Neural cell (in vitro differentiated cells): ENCODE measurements around the gene INSR. TPM values are rescaled to one million over a fixed set of nuclear protein-coding genes. Genes with fewer than 3 reads are reported as not detected.

Experiments used
- H2AFZ ChIP-seq: fragments of 200-600, 300-800 bp; sonication (generic), shearing (Covaris generic); 2 replicates; pipeline ENCODE4 v1.6.0; 2014; ENCODE audit warnings: low read depth, mild to moderate bottlenecking, antibody characterized with exemption, low read length, moderate library complexity
- H3F3A ChIP-seq: fragments of 200-600 bp; shearing (Covaris generic); 2 replicates; pipeline ENCODE4 v1.6.1; 2016; ENCODE audit warnings: mild to moderate bottlenecking, moderate library complexity, mixed read lengths, antibody characterized with exemption, low read length; ENCODE audit not compliant: insufficient read depth, poor library complexity, severe bottlenecking
- H3K27ac ChIP-seq: fragments of 200-600, 300-800 bp; sonication (generic), shearing (Covaris generic); 2 replicates; pipeline ENCODE4 v1.5.1; 2014; ENCODE audit warnings: mild to moderate bottlenecking, low read length, moderate library complexity
- H3K27me3 ChIP-seq: fragments of 300-800, 200-600 bp; sonication (generic), shearing (Covaris generic); 2 replicates; pipeline ENCODE4 v1.6.0; 2014; ENCODE audit warnings: mild to moderate bottlenecking, low read depth, low read length, moderate library complexity; ENCODE audit not compliant: insufficient read depth
- H3K36me3 ChIP-seq: fragments of 300-800, 200-600 bp; sonication (generic), shearing (Covaris generic); 2 replicates; pipeline ENCODE4 v1.5.1; 2014; ENCODE audit warnings: mild to moderate bottlenecking, antibody characterized with exemption, low read length, moderate library complexity; ENCODE audit not compliant: insufficient read depth
- H3K4me2 ChIP-seq: fragments of 300-800, 200-600 bp; sonication (generic), shearing (Covaris generic); 2 replicates; pipeline ENCODE4 v1.6.0; 2014; ENCODE audit warnings: mild to moderate bottlenecking, low read length
- H3K4me3 ChIP-seq: fragments of 300-800, 200-600 bp; sonication (generic), shearing (Covaris generic); 2 replicates; pipeline ENCODE4 v1.5.1; 2014; ENCODE audit warnings: mild to moderate bottlenecking, low read length, moderate library complexity
- H3K79me2 ChIP-seq: fragments of 200-600 bp; shearing (Covaris generic); replicated peaks from 2 replicates; pipeline ENCODE4 v1.6.0; 2014; ENCODE audit warnings: mild to moderate bottlenecking, low read length, moderate library complexity; ENCODE audit not compliant: insufficient read depth
- H3K9ac ChIP-seq: fragments of 300-800, 200-600 bp; sonication (generic), shearing (Covaris generic); 2 replicates; pipeline ENCODE4 v1.6.1; 2016; ENCODE audit warnings: mild to moderate bottlenecking, low read length, mixed read lengths
- H3K9me2 ChIP-seq: fragments of 200-600 bp; shearing (Covaris generic); 2 replicates; pipeline ENCODE4 v1.6.1; 2016; ENCODE audit warnings: mild to moderate bottlenecking, low read length, mixed read lengths; ENCODE audit not compliant: insufficient read depth
- H3K9me3 ChIP-seq: fragments of 200-600, 300-800 bp; sonication (generic), shearing (Covaris generic); 2 replicates; pipeline ENCODE4 v1.6.1; 2016; ENCODE audit warnings: mild to moderate bottlenecking, mixed run types, low read length, moderate library complexity, mixed read lengths
- H4K20me1 ChIP-seq: fragments of 200-600 bp; shearing (Covaris generic); 2 replicates; pipeline ENCODE4 v1.6.1; 2016; ENCODE audit warnings: mild to moderate bottlenecking, mixed run types; ENCODE audit not compliant: insufficient read depth
- EP300 ChIP-seq: fragments of 450-650 bp; conservative IDR thresholded peaks from 2 replicates; pipeline ENCODE4 v1.6.1; 2014; ENCODE audit warnings: antibody characterized with exemption, mild to moderate bottlenecking, moderate library complexity; ENCODE audit not compliant: poor library complexity, severe bottlenecking
- EZH2 ChIP-seq: fragments of 200-600, 300-800 bp; shearing (Covaris generic), sonication (generic); IDR thresholded peaks from 2 replicates; pipeline ENCODE4 v1.6.1; 2014; ENCODE audit warnings: antibody characterized with exemption, low read length, borderline replicate concordance, mild to moderate bottlenecking; ENCODE audit not compliant: insufficient read depth, poor library complexity, severe bottlenecking
- MXI1 ChIP-seq: fragments of 450-650 bp; conservative IDR thresholded peaks from 2 replicates; pipeline ENCODE4 v1.6.1; 2014; ENCODE audit warnings: antibody characterized with exemption, mild to moderate bottlenecking; ENCODE audit not compliant: poor library complexity, severe bottlenecking
- POLR2AphosphoS5 ChIP-seq: IDR thresholded peaks from 2 replicates; pipeline ENCODE4 v1.6.1; 2012
- RAD21 ChIP-seq: fragments of 450-650 bp; conservative IDR thresholded peaks from 2 replicates; pipeline ENCODE4 v1.6.1; 2014; ENCODE audit warnings: antibody characterized with exemption, mild to moderate bottlenecking, moderate library complexity
- SMC3 ChIP-seq: fragments of 450-650 bp; conservative IDR thresholded peaks from 2 replicates; pipeline ENCODE4 v1.6.1; 2014; ENCODE audit warnings: antibody characterized with exemption, mild to moderate bottlenecking, moderate library complexity; ENCODE audit not compliant: poor library complexity
- TAF1 ChIP-seq: IDR thresholded peaks from 2 replicates; pipeline ENCODE4 v1.6.1; 2012; ENCODE audit warnings: low read depth
- polyA plus RNA-seq: library from polyadenylated mRNA; depleted of rRNA; stranded (reverse); fragments of >200 nt; gene quantifications from 2 replicates; pipeline ENCODE4 v1.2.3, GENCODE V29; 2014
- TF ChIP-seq, protein P1 (sequence below): fragments of 450-650 bp; IDR thresholded peaks from 2 replicates; pipeline ENCODE4 v1.5.1; 2014; ENCODE audit warnings: antibody characterized with exemption, mild to moderate bottlenecking, moderate library complexity; ENCODE audit not compliant: poor library complexity, severe bottlenecking
- TF ChIP-seq, protein P2 (sequence below): IDR thresholded peaks from 2 replicates; pipeline ENCODE4 v1.6.1; 2012; ENCODE audit warnings: borderline replicate concordance

Gene INSR
- polyA plus RNA-seq, 1 donor from 2014 or later = 16.0 TPM

DNA sequence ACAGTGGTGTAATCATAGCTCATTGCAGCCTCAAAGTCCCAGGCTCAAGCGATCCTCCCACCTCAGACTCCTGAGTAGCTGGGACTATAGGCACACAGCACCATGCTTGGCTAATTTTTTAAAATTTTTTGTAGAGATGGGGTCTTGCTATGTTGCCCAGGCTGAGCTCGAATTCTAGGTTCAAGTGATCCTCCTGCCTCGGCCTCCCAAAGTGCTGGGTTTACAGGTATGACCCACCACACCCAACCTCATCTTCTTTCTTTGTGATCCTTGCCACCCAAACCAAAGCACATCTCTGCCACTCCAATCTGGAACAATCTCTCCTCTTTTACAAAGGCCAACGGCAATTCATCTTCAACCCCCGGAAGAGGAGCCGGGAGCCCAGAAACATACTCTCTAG is 38.6 kb downstream of the INSR start:
- Histone ChIP-seq H4K20me1 (no peaks in the 10 kb centered on the region), H3K36me3 (no peaks in the 10 kb centered on the region), H3K27me3 (no peaks in the 10 kb centered on the region), H3K9me3 (no peaks in the 10 kb centered on the region), H3K79me2 (no peaks in the 10 kb centered on the region), H3K9ac (no peak overlapping the region), H3K9me2 (no peaks in the 10 kb centered on the region), H3F3A (no peaks in the 10 kb centered on the region), H3K4me3 (no peak overlapping the region), H2AFZ (no peak overlapping the region), H3K27ac (no peak overlapping the region), H3K4me2 (no peak overlapping the region)
- TF ChIP-seq MXI1 = no peak
- TF ChIP-seq, protein P1, sequence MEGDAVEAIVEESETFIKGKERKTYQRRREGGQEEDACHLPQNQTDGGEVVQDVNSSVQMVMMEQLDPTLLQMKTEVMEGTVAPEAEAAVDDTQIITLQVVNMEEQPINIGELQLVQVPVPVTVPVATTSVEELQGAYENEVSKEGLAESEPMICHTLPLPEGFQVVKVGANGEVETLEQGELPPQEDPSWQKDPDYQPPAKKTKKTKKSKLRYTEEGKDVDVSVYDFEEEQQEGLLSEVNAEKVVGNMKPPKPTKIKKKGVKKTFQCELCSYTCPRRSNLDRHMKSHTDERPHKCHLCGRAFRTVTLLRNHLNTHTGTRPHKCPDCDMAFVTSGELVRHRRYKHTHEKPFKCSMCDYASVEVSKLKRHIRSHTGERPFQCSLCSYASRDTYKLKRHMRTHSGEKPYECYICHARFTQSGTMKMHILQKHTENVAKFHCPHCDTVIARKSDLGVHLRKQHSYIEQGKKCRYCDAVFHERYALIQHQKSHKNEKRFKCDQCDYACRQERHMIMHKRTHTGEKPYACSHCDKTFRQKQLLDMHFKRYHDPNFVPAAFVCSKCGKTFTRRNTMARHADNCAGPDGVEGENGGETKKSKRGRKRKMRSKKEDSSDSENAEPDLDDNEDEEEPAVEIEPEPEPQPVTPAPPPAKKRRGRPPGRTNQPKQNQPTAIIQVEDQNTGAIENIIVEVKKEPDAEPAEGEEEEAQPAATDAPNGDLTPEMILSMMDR = no peak

DNA sequence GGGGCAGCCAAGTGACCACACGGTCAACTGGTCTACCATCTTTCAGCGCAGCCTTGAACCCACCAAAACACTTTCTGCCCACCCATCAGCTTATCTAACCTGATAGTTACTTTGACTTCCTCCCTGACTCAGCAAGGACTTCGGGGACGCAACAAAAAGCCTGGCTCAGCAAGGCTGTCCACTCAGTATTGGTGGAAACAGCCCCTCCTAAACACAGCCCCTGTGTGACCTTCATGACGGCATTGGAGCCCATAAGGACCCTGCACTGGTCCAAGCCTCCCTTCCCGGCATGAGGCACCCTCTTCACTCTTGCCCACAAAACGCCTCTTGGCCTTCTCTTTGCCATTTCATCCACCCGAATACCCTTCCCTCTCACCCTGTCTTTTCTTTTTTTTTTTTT is 39.1 kb downstream of the INSR start:
- Histone ChIP-seq H3F3A (no peaks in the 10 kb centered on the region), H2AFZ (no peak overlapping the region), H3K27ac (no peak overlapping the region), H3K4me2 (no peak overlapping the region), H3K79me2 (no peaks in the 10 kb centered on the region), H3K9me3 (no peaks in the 10 kb centered on the region), H3K9me2 (no peaks in the 10 kb centered on the region), H3K9ac (no peak overlapping the region), H4K20me1 (no peaks in the 10 kb centered on the region), H3K36me3 (no peaks in the 10 kb centered on the region), H3K4me3 (no peak overlapping the region), H3K27me3 (no peaks in the 10 kb centered on the region)
- TF ChIP-seq EZH2 (no peak), SMC3 (no peak), TAF1 (no peak), MXI1 (no peak), RAD21 (no peak), POLR2AphosphoS5 (no peak), EP300 (no peak)
- TF ChIP-seq, protein P2, sequence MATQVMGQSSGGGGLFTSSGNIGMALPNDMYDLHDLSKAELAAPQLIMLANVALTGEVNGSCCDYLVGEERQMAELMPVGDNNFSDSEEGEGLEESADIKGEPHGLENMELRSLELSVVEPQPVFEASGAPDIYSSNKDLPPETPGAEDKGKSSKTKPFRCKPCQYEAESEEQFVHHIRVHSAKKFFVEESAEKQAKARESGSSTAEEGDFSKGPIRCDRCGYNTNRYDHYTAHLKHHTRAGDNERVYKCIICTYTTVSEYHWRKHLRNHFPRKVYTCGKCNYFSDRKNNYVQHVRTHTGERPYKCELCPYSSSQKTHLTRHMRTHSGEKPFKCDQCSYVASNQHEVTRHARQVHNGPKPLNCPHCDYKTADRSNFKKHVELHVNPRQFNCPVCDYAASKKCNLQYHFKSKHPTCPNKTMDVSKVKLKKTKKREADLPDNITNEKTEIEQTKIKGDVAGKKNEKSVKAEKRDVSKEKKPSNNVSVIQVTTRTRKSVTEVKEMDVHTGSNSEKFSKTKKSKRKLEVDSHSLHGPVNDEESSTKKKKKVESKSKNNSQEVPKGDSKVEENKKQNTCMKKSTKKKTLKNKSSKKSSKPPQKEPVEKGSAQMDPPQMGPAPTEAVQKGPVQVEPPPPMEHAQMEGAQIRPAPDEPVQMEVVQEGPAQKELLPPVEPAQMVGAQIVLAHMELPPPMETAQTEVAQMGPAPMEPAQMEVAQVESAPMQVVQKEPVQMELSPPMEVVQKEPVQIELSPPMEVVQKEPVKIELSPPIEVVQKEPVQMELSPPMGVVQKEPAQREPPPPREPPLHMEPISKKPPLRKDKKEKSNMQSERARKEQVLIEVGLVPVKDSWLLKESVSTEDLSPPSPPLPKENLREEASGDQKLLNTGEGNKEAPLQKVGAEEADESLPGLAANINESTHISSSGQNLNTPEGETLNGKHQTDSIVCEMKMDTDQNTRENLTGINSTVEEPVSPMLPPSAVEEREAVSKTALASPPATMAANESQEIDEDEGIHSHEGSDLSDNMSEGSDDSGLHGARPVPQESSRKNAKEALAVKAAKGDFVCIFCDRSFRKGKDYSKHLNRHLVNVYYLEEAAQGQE = no peak
- TF ChIP-seq, protein P1 = no peak
